ENCODE measurements around the gene DAB2IP. TPM values are rescaled to one million over a fixed set of nuclear protein-coding genes. Genes with fewer than 3 reads are reported as not detected.

Gene DAB2IP
- total RNA-seq, 1 experiment from 2014 or later = 31.0 TPM

DNA sequence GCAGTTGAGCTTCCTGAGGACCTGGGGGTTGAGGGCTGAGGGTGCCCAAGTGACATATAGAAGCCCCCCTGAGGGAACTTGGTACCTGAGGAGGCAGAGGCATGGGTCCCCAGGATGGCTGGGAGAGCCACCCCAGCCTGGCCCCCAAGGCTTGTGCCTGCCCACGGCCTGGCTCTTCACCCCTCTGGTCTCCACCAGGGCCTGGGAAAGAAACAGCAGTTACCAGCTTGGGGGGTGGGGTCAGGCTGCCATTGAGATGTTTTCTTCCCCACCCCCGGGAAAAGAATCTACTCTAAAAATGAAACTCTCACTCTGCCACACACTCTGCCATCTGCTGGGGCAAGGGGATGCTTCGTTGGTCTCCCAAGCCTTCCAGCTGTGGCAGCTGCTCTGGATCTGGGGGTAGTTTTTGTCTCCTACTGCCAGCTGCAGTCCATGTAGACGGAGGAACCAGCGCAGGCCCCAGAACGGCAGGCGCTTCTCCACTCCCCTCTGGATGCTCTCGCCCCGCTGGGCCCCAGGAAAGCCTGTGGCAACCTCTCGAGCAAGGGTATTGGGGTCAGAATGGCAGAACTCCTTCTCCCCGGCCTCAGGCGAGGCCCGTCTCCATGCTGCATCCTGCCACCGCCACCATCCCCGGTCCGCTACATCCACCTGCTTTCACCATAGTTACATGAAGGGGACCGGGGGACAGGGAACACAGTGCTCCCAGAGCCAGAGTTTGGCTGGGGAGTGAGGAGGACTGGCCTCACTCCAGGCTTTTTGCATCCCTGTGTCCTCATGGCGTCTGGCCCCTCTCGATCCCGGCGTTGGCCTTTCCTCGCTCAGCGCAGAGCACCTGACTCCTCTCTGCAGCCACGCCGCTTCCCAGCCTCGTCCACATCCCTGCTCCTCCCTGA, 123.5 kb downstream of the DAB2IP start:
- TF ChIP-seq CTCF (IDR thresholded peaks at IDR 0.05 in 2 of 3, conservative IDR thresholded peaks at IDR 0.05 in 1 of 3; ENCODE audit: borderline replicate concordance in 1 of 3, insufficient read depth in 1 of 3, low read depth in 2 of 3, low read length in 2 of 3) (no peak), ZNF274 (IDR thresholded peaks at IDR 0.05; ENCODE audit: low read depth, low read length) (no peak), ELF1 (IDR thresholded peaks at IDR 0.05; ENCODE audit: borderline replicate concordance, low read depth) (no peak), YY1 (IDR thresholded peaks at IDR 0.05; ENCODE audit: extremely low read depth, insufficient replicate concordance, low read depth, low read length) (no peak), SRF (IDR thresholded peaks at IDR 0.05; ENCODE audit: low read depth) (no peak), TCF7L2 (IDR thresholded peaks at IDR 0.05; ENCODE audit: borderline replicate concordance, extremely low read depth, insufficient read depth, insufficient read length) (no peak)
- H3K9me3 ChIP-seq (ENCODE audit: control insufficient read depth in 1 of 2, insufficient read depth in 1 of 2, low read depth in 1 of 2, low read length in 2 of 2) = no peaks in the 10 kb centered on the region

More for the DNA sequence above, 123.5 kb downstream of the DAB2IP start:
- Histone ChIP-seq H4K20me1 (ENCODE audit: insufficient read depth) (no peaks in the 10 kb centered on the region), H3K9ac (ENCODE audit: low read length) (no peak overlapping the region), H3K79me2 (ENCODE audit: insufficient read depth, low read length) (no peaks in the 10 kb centered on the region), H3K36me3 (ENCODE audit: control insufficient read depth in 1 of 2, insufficient read depth in 2 of 2, low read length in 2 of 2) (peaks cover 0 to 4% of the 10 kb centered on the region in 2 experiments; a peak in 3 of 4 replicates), H3K9me2 (ENCODE audit: insufficient read depth) (no peaks in the 10 kb centered on the region), H2AFZ (ENCODE audit: low read depth, low read length, poor library complexity, severe bottlenecking) (no peak overlapping the region), H3K4me2 (ENCODE audit: low read length) (no peak overlapping the region), H3K27ac (ENCODE audit: low read depth, low read length) (no peak overlapping the region), H3K4me3 (replicated peaks in 1 of 2; ENCODE audit: low read depth in 1 of 2, low read length in 2 of 2) (no peak overlapping the region), H3K4me1 (ENCODE audit: control insufficient read depth in 1 of 2, insufficient read depth in 2 of 2, low read length in 2 of 2) (no peaks in the 10 kb centered on the region), H3K27me3 (ENCODE audit: insufficient read depth, low read length) (no peaks in the 10 kb centered on the region)
- ATAC-seq (no peak), DNase-seq (ENCODE audit: low read depth, low spot score) (no peak)
- no TSS peak for BruUV-seq (replicated peaks)
- intact Hi-C loops (cut with micrococcal nuclease) = no loop called here
- RAD21 ChIA-PET (ENCODE audit: low non-redundant PET in 1 of 2, low total read pairs in 2 of 2, uncharacterized antibody in 2 of 2, unreplicated experiment in 2 of 2) = no interaction called here
- POLR2A ChIA-PET = no interaction called here
- CTCF ChIA-PET = no interaction called here

Measured in HCT116 (cell line).